ENCODE measurements around the gene IL23A. TPM values are rescaled to one million over a fixed set of nuclear protein-coding genes. Genes with fewer than 3 reads are reported as not detected.

The IL23A gene
- total and polyA plus RNA-seq, 2 of the 13 experiments (the other 11 are each of a cell fraction or from before 2014, with no cell fraction given): 0.33 to 0.35 TPM

DNA sequence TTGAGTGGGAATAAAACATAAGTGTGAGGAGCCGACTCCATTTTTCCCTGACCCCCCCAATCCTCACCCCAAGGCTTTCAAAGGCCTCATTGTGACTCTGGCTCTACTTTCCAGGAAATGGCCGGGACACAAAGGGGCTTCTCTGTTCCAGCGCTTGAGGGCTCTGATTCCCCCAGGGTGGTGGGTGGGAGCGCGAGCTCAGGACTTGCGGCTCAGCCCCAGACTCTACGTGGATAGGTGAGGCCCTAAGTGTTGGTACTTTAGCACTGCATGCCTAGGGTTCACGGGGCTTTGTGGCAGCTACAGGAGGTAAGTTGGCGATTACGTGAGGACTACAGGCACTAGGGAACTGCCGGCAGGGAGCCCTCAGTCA lies 23.4 kb upstream of the IL23A start:
- FAIRE-seq: no peak
- ATAC-seq: peak; percentile 5
- TF ChIP-seq FOXK1 (CRISPR knock-in tag; IDR thresholded peaks at IDR 0.05; ENCODE audit: borderline replicate concordance, low read depth) (no peak), ZNF746 (CRISPR knock-in tag; IDR thresholded peaks at IDR 0.05) (no peak), RFX5 (IDR thresholded peaks at IDR 0.05; ENCODE audit: low read depth, low read length) (no peak), ZNF138 (CRISPR knock-in tag; IDR thresholded peaks at IDR 0.05; ENCODE audit: low read depth) (0 out of 2 replicates have a peak, but pooled peaks have one; percentile 28), SRSF1 (optimal IDR thresholded peaks at IDR 0.05; ENCODE audit: low read depth, low read length) (peak; percentile 16), BCL6 (CRISPR knock-in tag; IDR thresholded peaks at IDR 0.05) (peak; percentile 84), ZNF280B (CRISPR knock-in tag; IDR thresholded peaks at IDR 0.05; ENCODE audit: borderline replicate concordance) (peak; percentile 6; the same call in 1 of the 2 replicates), KDM5B (CRISPR knock-in tag; IDR thresholded peaks at IDR 0.05; ENCODE audit: borderline replicate concordance) (no peak), PCBP1 (IDR thresholded peaks at IDR 0.05; ENCODE audit: borderline replicate concordance, low read depth, low read length) (no peak), ZNF652 (CRISPR knock-in tag; IDR thresholded peaks at IDR 0.05; ENCODE audit: borderline replicate concordance, low read depth) (no peak), HIC2 (CRISPR knock-in tag; IDR thresholded peaks at IDR 0.05; ENCODE audit: low read depth) (no peak), ZNF737 (CRISPR knock-in tag; IDR thresholded peaks at IDR 0.05; ENCODE audit: borderline replicate concordance) (no peak)
- TF ChIP-seq, protein P1, sequence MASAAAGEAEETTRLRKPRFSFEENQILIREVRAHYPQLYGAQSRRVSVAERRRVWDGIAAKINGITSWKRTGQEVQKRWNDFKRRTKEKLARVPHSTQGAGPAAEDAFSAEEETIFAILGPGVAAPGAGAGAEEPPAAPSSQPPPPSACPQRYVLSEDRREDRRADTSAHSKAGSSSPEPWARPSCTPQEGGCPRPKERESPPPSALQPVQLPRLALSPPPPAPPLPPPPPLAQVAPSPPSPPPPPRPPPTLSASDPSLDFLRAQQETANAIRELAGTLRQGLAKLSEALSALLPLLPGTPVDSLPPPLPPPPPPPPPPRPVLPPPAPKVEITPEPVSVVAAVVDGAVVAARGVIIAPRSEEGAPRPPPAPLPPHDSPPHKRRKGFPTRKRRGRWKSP (CRISPR knock-in tag; IDR thresholded peaks at IDR 0.05): no peak
- TF ChIP-seq, protein P2, sequence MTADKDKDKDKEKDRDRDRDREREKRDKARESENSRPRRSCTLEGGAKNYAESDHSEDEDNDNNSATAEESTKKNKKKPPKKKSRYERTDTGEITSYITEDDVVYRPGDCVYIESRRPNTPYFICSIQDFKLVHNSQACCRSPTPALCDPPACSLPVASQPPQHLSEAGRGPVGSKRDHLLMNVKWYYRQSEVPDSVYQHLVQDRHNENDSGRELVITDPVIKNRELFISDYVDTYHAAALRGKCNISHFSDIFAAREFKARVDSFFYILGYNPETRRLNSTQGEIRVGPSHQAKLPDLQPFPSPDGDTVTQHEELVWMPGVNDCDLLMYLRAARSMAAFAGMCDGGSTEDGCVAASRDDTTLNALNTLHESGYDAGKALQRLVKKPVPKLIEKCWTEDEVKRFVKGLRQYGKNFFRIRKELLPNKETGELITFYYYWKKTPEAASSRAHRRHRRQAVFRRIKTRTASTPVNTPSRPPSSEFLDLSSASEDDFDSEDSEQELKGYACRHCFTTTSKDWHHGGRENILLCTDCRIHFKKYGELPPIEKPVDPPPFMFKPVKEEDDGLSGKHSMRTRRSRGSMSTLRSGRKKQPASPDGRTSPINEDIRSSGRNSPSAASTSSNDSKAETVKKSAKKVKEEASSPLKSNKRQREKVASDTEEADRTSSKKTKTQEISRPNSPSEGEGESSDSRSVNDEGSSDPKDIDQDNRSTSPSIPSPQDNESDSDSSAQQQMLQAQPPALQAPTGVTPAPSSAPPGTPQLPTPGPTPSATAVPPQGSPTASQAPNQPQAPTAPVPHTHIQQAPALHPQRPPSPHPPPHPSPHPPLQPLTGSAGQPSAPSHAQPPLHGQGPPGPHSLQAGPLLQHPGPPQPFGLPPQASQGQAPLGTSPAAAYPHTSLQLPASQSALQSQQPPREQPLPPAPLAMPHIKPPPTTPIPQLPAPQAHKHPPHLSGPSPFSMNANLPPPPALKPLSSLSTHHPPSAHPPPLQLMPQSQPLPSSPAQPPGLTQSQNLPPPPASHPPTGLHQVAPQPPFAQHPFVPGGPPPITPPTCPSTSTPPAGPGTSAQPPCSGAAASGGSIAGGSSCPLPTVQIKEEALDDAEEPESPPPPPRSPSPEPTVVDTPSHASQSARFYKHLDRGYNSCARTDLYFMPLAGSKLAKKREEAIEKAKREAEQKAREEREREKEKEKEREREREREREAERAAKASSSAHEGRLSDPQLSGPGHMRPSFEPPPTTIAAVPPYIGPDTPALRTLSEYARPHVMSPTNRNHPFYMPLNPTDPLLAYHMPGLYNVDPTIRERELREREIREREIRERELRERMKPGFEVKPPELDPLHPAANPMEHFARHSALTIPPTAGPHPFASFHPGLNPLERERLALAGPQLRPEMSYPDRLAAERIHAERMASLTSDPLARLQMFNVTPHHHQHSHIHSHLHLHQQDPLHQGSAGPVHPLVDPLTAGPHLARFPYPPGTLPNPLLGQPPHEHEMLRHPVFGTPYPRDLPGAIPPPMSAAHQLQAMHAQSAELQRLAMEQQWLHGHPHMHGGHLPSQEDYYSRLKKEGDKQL (CRISPR knock-in tag; IDR thresholded peaks at IDR 0.05; ENCODE audit: low read depth): no peak

More for the DNA sequence above, 23.4 kb upstream of the IL23A start:
- H3K4me1 ChIP-seq (ENCODE audit: insufficient read depth, low read length): peaks cover 24% of the 10 kb centered on the region
- TSS peak; percentile 82 for BruUV-seq (replicated peaks)
- WGBS (ENCODE audit: low lambda C conversion rate): 0% methylated on average over 6 of the region's 11 CpGs
- no peak for DNase-seq (ENCODE audit: low spot score)
- peak overlapping the region; percentile 93 for H3K9ac ChIP-seq (ENCODE audit: insufficient read depth, low read depth, low read length)
- no peaks in the 10 kb centered on the region for H3K9me3 ChIP-seq (ENCODE audit: low read length)
- H3K27ac ChIP-seq (ENCODE audit: extremely low read length, insufficient read depth, low read length): peak overlapping the region; percentile 83
- in situ Hi-C loops (cut with HindIII; ENCODE audit: extremely low pct_ligation_motif_present, low pct_unique_long_range_greater_than_20kb): loop anchor here (5.0 kb wide), 1 partner anchor 147 kb away; no protein-coding TSS in a partner anchor
- H3K36me3 ChIP-seq (replicated peaks in 1 of 2; ENCODE audit: control insufficient read depth in 1 of 2, insufficient read depth in 2 of 2, low read length in 2 of 2): peaks cover 9 to 19% of the 10 kb centered on the region in 2 experiments
- H4K20me1 ChIP-seq (ENCODE audit: insufficient read depth, low read length): no peaks in the 10 kb centered on the region
- H2AFZ ChIP-seq (ENCODE audit: low read length): no peak overlapping the region
- H3K27me3 ChIP-seq (ENCODE audit: control insufficient read depth in 1 of 2, insufficient read depth in 2 of 2, low read length in 2 of 2): no peaks in the 10 kb centered on the region; a peak in 1 of 5 replicates
- H3K79me2 ChIP-seq (ENCODE audit: insufficient read depth, low read length): peaks cover 17% of the 10 kb centered on the region
- peak overlapping the region; percentile 83 to 90 (median 84) for H3K4me3 ChIP-seq (replicated peaks in 1 of 3; ENCODE audit: insufficient read depth in 1 of 3, low read depth in 2 of 3, low read length in 3 of 3)
- intact Hi-C loops (cut with micrococcal nuclease; ENCODE audit: unreplicated experiment): no loop called here
- CTCF ChIA-PET (ENCODE audit: low intra/inter-chr PET ratio, low total read pairs): no interaction called here
- POLR2A ChIA-PET: interaction anchor here (0.5 to 3.8 kb wide), 35 partner anchors 8 to 321 kb away, joined by 3 to 71 read pairs (median 6); partner anchors contain the start of genes ANKRD52, APOF, COQ10A and GLS2
- H3K4me2 ChIP-seq (ENCODE audit: low read depth, low read length): peak overlapping the region; percentile 92

Measured in HepG2 (cell line).